HG02763 (cell line): Measurements from ENCODE around the gene SORL1.

Source experiments
- ATAC-seq: cut with Tn5 transposase; IDR thresholded peaks from one replicate; pipeline ENCODE4 v1.9.1; 2021; ENCODE audit warnings: mild to moderate bottlenecking, moderate library complexity; ENCODE audit not compliant: unreplicated experiment

The SORL1 gene

GRCh38 chr11:121426476-121427399 is 25.4 kb upstream of the SORL1 start:
- ATAC-seq = no peak

DNA sequence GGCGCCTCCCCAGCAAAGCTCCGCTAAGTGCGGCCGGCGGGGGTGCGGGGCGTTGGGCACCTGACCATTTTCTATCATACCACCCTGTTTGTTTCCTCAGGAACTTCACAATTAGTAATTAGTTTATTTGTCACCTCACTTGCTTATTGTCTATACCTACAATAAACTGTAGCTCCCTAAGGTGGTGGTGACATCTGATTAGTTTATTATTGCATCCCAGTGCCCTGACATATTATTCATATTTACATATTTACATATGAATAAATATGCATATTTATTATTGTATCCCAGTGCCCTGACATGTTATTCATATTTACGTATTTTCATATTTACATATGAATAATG is 24.7 kb upstream of the SORL1 start:
- ATAC-seq = no peak

GRCh38 chr11:121429556-121429955 is 22.6 kb upstream of the SORL1 start:
- no peak for ATAC-seq

GRCh38 chr11:121431820-121432526 is 20.1 kb upstream of the SORL1 start:
- no peak for ATAC-seq

DNA sequence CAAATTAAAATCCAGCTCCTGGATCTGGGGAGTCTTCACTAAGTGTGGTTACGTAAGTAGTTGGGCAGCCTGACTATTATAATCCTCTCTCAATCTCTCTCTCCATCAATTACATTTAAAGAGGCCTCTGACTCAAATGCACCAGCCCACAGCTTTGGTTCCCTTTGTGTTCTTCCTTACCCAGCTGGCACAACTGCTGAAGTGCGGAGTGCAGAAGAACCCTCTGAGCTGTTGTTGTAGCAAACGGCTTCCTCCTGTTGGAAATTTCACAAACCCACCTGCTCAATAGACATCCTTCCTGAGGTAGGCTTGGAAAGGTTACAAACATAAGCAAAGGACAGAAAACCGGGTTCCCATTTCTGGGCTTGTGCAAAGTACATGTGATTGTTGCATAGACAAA is 17.0 kb upstream of the SORL1 start:
- no peak for ATAC-seq

- no peak for ATAC-seq
Measured at GRCh38 chr11:121435551-121436511, 16.3 kb upstream of the SORL1 start.

GRCh38 chr11:121437018-121437685 is 15.0 kb upstream of the SORL1 start:
- no peak for ATAC-seq

- ATAC-seq = no peak
Measured at GRCh38 chr11:121437686-121438078, 14.4 kb upstream of the SORL1 start.

DNA sequence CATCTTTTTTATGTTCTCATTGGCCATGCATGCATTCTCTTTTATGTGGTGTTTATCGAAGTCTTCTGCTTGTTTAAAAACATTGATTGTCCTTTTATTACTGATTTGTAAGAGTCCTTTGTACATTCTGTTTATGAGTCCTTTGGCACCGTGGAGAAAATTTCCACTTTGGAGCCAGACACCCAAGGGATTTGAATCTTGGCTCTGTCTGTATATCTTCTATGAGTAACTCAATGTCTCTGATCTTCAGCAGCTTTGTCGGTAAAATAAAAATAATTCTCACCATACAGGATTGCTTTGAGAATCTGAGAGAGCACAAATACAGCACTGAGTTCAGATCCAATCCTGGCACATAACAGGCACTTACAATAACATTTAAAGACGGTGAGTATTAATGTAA is 12.8 kb upstream of the SORL1 start:
- no peak for ATAC-seq

GRCh38 chr11:121439759-121440158 is 12.4 kb upstream of the SORL1 start:
- ATAC-seq = no peak

DNA sequence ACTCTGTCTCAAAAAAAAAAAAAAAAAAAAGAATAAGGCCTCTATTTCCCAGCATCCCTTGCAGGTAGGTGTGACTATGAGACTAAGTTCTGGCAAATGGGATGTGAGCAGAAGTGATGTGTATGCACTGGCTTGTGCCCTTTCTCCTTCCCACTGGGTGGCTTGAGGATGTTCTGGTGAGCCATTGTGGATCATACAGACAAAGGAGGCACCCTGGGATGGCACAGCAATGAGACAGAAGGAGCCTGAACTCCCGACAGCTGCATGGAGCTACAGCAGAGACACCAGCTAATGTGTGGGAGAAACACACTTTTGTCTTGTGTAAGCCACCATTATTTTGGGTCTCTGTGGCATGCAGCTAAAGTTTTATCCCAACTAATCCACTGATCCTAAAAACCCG is 10.6 kb upstream of the SORL1 start:
- no peak for ATAC-seq

DNA sequence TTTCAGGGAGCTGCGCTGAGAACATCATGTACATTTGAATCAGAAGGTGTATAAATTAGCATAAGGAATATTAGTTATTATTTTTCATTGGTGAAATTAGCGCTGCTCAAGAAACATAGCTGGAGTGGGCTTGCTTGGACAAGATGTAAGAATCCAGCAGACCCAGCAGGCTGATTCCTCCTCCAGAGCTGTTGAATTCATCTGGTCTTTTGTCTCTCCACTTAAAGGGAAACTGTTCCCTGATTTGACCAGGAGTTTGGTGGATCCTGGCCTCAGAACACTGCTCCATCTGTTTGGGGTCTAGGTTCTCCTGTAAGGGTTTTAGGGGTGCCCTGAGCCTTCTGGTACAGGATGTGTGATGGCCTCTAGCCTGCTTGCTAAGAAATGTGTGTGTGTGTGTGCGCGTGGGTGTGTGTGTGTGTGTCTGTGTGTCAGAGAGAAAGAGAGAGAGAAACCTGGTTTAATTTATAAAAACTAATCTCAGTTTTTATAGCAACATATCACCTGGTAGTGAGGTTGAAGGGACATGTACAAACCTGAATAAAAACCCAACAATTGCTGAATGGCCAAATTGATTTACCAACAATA is 8.3 kb upstream of the SORL1 start:
- ATAC-seq = no peak

DNA sequence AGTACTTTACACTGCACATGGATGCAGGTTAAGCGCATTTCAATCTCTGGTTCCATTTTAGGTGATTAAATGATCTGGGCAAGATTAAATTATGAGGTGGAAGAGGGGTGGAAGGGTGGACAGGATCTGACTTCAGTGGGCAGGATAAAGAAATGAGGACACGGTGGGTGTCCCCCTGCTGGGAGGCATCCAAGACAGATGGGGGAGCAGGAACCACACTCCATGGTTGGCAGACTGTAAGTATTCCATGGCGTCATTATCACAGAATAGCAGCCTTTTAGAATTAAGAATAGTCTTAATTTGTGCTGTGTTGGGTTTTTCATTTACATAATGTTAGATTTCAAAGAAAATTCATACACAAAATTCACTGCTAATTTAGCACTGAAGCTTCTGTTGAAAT is 7.6 kb upstream of the SORL1 start:
- no peak for ATAC-seq

GRCh38 chr11:121445071-121445768 is 6.9 kb upstream of the SORL1 start:
- no peak for ATAC-seq

DNA sequence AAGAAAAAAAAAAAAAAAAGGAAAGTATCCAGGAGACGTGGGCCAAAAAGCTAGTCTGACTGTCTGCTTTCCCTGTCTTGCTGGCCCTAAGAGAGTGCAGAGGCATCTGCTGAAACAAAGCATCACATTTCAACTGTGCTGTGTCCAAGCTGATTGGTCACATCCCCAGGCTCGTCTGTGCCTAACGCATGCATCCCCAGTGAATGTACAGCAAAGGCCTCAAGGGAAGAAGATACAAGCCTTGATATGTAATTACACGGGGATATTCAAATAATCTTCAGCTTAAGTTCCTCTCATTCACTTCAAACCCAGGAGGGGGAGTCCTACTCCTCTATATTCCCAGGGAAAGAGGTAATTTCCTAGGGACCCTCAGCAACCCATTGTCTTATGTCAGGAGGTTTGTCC is 5.4 kb upstream of the SORL1 start:
- ATAC-seq = no peak

DNA sequence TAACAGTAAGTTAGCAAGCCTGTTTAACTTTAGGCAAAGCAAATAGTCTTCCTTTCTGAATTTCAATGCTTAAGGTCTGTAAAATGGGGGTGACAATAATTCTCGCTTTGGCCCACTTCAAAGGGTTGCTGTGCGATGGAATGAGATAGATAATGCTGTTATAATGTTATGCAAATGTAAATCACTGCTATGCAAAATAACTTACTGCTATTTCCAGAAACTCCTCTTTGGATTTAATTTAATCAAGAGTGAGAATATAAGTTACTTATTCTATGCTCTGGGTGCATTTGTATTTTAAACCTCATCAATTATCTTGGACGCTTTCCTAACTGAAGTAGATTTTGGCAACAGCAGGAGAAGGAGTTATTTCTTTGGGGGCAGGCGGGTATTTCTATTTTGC is 4.1 kb upstream of the SORL1 start:
- ATAC-seq = no peak

DNA sequence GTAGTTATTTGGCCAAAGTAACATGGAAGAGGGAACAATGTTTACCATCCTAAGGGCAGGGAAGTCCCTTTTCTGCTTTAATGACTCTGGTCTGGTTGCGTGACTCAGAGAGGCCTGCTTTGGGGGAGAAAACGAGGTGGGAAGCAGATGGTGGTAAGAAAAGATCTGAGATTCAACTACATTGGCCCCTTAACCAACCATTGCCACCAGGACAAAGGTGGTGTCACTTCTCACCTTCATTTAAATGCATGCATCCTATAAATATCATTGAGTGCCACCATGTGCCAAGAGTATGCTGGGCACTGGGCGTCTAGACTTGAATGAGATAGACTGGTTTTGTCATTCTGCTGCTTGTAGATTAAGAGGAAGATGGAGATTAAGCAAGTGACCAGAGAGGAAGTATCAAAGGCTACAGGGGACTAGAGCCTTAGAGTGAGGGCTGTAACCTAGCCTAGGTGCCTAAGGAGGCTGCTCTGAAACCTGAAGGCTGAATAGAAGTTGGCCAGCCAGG is 3.6 kb upstream of the SORL1 start:
- no peak for ATAC-seq

DNA sequence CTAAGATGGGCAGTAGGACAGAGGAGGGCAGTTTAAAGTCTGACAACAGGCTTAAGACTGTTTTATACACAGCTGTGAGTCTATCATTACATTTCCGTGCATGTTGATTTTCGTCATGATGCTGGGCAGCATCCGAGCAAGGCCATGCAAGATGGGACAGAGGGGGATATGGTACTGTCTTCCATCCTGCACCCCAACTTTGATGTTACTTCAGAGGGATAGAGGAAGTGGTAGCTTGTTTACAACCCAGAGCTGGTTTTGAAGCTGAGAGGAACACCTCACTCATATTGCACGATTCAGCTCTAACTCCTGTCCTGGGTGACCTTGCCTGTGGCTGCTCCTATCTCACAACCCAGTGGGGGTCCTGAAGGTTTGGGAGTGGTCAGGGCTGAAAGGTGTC is 3.0 kb upstream of the SORL1 start:
- ATAC-seq = no peak

DNA sequence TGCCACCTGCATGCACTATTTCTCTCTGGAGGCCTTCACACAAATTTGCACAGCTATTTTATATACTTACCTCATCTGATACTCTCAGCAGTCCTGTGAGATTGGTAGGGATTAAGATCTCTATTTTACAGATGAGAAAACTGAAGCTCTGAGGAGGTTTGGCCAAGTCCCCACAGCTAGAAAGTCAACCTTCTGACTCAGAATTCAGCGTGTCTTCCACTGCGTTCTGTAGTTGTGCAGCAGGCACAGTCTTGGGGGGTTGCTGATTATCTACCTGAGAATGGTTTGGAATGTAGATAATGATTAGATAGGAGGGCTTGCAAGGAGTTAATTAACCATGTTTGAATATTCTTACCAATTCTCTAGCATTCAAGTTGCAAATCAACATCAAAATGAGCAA is 2.5 kb upstream of the SORL1 start:
- no peak for ATAC-seq

GRCh38 chr11:121450401-121450800 is 1.7 kb upstream of the SORL1 start:
- ATAC-seq = no peak
